Stimulated activated CD8-positive, alpha-beta memory T cell treated with anti-CD3 and anti-CD28 coated beads, Interleukin-12 subunit alpha, Interleukin-12 subunit beta, amount 100 ng/mL, for 1 hour (primary cell): ENCODE measurements around the gene WIPF2.
A peak's percentile ranks its signal among the peaks of the same experiment; 100 is the strongest.

ENCODE experiments used
- DNase-seq: peaks from one replicate; pipeline ENCODE4 v3.0.0-alpha.2; 2020; ENCODE audit warnings: low read depth

WIPF2 gene, protein sequence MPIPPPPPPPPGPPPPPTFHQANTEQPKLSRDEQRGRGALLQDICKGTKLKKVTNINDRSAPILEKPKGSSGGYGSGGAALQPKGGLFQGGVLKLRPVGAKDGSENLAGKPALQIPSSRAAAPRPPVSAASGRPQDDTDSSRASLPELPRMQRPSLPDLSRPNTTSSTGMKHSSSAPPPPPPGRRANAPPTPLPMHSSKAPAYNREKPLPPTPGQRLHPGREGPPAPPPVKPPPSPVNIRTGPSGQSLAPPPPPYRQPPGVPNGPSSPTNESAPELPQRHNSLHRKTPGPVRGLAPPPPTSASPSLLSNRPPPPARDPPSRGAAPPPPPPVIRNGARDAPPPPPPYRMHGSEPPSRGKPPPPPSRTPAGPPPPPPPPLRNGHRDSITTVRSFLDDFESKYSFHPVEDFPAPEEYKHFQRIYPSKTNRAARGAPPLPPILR

DNA sequence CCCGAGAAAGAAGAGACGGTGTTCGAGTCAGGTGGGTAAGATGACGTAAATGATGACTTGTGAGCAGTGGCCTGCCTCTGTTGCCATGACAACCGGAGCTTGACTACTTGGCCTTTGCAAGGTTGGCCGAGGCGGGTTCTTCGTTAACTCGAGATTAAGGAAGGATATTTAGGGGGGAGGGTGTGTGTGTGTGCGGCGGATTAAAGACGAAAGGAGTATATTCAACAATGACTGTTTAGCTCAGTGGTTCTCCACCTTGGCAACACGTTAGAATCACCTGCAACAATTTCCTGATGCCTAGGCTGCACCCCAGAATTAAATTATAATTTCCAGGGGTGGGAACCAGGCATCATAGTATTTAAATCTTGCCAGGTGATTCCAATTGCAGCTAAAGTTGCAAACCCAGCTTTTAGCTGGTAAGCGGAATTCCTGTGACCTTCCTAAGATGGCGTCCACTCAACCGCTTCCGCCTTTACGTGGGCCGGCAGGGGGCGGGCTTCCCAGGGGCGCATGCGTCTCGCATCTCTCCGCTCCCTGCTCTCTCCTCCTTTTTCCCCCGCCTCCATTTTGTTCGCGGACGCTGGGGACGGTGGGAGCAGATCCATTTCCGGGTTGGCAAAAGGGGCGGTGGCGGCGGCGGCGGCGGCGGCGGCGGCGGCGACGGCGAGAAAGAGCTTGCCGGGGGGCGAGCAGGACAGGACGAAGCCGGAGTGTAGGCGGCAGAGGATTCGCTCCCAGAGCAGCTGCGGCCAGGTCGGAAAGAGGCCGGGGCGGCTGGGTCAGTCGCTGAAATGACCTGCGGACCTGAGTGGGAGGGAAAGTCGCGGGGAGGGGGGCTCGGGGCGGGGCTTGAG lies at the start of gene WIPF2:
Gene WIPF2, plus strand, starts transcription at position 565 of the 854 bp plus-strand sequence. CDS start 37,156 bp downstream, outside the sequence.
- peak; percentile 95 for DNase-seq

DNA sequence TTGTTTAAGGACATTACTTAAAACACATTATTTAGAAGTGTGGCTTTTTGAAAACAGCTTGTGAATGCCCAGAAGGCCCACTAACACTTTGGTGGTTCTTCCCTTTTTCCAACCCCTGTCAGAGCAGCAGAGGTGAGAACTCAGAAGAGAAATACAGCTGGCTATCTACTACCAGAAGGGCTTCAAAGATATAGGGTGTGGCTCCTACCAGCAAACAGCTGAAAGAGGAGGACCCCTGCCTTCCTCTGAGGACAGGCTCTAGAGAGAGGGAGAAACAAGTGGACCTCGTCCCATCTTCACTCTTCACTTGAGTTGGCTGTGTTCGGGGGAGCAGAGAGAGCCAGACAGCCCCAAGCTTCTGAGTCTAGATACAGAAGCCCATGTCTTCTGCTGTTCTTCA lies 48.8 kb upstream of the WIPF2 start:
- DNase-seq: no peak

DNA sequence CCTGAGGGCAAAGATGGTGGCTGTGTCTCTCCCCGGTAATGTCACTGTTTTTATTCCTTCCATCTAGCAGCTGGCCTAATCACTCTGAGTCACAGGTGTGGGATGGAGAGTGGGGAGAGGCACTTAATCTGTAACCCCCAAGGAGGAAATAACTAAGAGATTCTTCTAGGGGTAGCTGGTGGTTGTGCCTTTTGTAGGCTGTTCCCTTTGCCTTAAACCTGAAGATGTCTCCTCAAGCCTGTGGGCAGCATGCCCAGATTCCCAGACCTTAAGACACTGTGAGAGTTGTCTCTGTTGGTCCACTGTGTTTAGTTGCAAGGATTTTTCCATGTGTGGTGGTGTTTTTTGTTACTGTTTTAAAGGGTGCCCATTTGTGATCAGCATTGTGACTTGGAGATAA lies 47.4 kb upstream of the WIPF2 start:
- no peak for DNase-seq

DNA sequence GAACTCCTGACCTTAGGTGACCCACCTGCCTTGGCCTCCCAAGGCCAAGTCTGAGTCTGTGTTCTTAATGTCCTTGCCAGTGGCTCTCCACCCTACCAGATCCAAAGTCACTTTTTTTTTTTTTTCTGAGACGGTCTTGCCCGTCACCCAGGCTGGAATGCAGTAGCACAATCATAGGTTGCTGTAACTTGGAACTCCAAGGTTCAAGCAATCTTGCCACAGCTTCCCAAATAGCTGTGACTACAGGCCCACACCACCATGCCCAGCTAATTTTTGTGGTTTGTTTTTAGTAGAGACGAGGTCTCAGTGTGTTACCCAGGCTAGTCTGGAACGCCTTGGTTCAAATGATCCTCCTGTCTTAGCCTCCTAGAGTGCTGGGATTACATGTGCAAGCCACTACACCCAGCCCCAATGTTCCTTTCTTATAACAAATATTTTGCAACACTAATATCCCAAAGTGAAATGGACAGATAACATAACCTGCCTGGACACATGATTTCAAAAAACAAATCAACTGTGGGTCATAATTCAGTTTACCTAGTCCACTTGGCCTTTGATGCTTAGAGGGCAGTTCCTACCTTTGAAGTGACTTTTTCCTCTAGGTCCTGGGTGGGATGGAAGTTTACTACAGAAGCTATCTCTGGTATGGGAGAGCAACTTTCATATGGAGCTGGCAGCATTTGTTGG lies 45.9 kb upstream of the WIPF2 start:
- DNase-seq: no peak

DNA sequence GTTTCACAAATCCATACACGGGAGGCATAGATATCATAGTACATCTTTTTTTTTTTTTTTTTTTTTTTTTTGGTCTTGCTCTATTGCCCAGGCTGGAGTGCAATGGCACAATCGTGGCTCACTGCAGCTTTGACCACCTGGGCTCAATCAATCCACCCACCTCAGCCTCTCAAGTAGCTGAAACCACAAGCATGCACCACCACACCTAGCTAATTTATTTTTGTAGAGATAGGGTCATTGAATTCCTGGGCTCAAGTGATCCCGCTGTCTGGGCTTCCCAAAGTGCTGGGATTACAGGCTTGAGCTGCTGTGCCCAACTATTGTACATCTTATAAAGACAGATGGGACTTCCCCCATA lies 45.3 kb upstream of the WIPF2 start:
- DNase-seq: no peak

DNA sequence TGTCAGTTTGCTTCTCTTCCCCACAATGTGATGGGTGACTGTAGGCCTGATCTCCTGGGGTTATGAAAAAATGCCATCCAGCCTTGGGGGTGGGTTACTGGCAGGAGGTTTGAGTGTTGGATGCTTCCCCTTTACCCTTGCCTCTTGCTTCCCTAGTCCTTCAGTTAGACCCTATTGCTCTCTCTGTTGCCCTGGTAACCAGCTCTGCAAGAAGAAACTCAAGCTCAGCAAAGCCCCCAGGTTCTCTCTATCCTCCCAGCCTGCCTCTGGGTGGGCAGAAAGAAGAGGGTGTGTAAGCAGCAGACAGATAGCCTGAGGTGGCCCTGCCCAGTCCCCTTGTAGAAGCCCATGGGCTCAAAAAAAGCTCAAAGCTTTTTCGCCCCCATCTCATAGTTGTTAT lies 44.6 kb upstream of the WIPF2 start:
- DNase-seq: no peak

DNA sequence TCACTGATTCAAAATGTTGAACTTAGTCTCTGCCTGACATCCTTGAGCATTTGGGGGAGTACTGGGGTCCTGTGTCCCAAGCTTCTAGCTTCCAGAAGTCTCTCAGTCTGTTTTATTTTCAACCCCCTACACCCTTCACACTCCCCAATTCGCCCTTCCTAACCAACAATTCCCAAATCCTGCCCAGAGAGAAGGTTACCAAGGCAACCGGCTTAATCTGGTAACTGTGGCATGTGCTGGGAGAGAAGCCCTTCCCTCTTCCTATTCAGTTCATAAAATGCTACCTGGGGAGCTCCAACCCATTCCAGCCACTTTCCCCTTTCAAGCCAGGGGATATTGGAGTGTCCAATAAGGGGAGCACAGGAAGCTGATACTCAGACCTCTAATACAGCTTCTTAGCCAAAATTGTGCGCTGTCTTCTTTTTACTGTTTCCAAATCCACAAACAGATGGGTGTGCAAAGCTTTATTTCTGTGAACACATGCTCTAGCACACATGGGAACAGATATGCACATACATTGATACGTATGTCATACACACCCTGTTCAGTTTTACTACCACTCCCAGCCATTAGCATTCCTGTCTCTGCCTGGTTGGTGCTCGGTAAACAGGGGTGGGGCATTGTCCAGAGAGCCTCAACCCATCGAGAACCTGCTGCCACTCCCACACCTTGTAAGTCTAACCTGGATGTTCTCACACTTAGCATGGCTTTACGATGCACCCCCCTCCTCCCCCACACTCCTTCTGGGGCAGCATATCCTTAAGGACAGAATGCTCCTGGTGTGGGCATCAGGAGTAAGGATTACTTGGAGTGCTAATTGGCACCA lies 43.0 kb upstream of the WIPF2 start:
- DNase-seq: no peak

DNA sequence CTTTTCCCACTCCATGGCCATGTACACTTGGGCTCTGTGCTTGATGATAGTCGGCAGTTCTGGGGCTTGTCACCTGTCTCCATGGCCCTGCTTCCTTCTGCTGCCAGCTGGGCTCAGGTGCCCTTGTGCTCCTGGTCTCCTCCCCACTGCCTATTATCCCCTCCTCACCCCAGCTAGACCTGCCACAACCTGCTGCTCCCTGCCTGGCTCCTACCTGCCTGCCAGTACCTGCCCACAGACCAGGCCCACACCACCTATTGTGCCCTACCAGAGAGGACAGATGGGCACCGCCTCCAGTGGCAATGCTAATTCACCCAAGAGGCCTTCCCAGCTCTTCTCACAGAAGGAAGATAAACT lies 42.4 kb upstream of the WIPF2 start:
- no peak for DNase-seq

DNA sequence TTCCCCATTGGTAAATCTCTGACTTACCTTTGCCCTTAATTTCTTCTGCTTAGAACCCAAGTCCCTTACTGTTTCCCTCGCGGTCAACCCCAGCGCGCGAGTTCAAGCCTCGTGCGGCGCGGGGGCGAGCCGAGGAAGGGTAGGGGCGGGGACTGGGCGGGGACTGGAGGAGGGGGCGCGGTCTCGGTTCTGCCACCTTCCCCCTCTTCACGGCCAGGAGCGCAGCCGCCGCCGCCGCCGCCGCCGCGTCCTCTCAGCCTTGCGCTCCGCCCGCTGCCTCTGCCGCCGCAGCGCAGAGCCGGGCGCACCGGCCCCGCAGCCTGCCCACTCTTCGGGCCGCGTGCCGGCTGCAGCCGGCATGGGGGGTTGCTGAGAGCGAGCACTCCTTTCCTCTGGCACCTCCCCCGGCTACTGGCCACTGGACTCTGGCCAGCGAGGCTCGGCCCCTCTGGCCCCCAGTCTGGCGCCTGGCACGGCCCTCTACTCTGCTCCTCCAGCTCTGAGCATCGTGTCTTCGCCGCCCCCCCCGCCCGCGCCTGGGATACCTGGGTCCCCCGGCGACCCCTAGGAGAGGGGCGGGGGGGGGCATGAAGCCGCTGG lies 41.7 kb upstream of the WIPF2 start, which contains the start of gene RAPGEFL1:
Gene RAPGEFL1, plus strand, starts transcription at position 196 of the 600 bp plus-strand sequence. Its CDS starts 392 bp downstream, at position 588.
- DNase-seq: peak; percentile 66

DNA sequence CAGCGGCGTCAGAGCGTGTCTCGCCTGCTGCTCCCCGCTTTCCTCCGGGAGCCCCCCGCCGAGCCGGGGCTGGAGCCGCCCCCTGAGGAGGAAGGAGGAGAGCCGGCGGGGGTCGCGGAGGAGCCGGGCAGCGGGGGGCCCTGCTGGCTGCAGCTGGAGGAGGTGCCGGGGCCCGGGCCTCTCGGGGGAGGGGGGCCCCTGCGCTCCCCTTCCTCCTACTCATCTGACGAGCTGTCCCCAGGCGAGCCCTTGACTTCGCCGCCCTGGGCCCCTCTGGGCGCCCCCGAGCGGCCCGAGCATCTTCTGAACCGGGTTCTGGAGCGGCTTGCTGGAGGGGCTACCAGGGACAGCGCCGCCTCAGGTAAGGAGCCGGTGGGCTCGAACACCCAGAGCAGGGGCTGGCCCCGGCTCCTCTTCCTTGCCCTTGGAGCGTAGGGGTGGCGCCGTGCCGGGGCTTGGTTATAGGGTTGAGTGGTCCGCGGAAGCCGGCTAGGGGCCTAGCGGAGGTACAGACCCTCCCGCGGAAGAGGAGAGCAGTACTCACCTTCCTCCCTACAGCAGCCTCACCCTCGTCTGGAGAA lies 41.0 kb upstream of the WIPF2 start:
- DNase-seq: no peak

DNA sequence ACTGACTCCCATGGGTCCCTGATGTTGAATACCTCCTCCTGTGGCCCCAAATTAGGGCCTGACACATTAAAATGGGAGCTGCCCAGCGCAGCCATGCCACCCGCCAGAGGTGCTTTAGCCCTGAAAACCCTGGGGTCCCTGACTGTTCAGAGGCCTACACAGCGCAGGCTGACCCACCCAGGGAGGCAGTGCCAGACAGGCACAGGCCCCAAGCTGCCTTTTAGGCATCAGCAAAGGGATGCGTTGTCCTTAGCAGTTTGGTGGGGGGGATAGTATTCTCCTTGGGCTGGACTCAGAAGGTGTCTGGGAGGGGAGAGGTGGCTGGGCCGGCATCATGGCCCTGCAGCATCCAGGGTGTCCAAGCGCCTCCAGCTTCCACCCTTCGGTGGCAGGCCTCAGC lies 40.4 kb upstream of the WIPF2 start:
- no peak for DNase-seq

DNA sequence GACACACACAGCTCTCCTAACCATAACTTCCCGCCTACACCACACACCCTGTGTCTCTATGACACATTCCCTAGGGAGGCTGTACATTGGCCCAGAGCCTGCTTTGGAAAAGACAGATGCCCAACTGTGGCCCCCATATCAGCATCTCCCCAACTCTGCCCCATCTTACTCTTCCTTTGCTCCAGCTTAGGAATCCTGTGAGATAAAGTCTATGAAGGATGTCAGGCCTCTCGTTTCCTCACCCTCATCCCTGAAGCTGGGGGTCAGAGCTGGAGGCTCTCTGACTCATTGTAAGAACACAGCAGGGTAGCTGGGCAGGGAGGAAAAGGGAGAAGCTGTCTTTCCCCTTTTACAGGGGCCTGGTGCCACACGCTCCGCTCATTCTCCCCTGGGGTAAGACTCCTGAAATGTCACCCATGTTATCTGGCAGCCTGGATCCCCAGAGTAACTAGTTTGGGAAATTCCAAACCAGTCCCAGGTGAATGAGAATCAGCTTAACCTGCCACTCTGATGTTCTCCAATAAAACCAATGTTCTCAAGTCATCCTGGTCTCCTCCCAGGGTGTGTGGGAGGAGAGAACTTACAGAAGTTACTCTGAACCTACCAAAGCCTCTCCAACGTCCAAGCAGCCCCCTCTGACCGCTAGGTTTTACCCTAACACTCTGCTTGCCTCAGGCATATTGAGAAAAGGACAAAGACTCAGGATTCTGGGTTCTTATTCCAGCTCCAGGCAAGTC lies 39.0 kb upstream of the WIPF2 start:
- DNase-seq: no peak

DNA sequence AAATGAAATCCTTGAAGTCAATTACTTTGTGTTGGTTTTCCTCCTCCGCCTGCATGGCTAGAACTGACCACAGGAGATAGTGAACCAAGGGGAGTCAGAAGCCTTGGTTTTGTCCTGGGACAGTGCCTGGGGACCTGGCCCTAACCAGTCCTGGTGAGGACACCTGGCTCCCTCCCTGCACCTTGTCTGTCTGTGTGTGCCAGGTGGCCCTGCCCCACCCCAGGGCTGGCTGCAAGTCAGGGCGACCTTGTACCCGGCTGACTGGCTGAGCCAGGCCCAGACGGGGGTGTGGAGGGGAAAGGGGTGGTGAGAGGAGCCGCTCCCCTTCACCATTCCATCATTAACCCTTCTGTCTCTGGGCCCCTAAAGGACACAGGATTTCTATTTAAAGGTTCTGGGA lies 38.4 kb upstream of the WIPF2 start:
- no peak for DNase-seq

DNA sequence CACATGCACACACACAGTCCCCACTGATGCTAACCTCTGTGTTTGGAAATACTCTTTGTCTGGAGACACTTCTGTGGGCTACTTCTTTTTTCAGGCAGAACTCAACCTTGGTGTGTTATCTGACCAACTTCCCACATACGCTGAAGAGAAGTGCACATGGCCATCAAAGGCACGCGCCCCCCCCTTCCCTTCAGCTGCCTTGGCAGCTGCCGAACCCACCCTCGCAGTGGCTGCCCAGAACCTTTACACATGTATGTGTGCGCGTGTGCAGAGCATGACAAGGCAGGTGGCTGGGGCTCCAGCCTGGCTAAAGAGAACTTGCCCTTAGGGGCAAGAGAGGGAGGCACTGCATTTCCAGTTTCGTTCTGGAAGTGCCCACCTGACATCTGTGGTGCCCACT lies 37.9 kb upstream of the WIPF2 start:
- no peak for DNase-seq

DNA sequence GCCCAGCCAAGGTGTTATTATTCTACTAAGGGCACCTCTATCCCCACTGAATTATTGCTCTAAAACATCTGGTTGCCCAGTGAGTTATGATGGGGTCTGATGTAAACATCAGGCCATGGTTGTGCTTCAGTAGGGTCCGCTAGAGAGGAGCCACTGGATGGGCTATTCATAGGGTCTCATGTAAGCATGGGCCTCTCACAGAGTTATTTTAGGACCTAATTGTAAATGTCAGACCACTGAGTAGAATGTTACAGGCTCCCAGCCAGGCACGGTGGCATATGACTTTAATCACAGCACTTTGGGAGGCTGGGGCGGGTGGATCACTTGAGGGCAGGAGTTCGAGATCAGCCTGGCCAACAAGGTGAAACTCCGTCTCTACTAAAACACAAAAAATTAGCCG lies 36.5 kb upstream of the WIPF2 start:
- DNase-seq: no peak

DNA sequence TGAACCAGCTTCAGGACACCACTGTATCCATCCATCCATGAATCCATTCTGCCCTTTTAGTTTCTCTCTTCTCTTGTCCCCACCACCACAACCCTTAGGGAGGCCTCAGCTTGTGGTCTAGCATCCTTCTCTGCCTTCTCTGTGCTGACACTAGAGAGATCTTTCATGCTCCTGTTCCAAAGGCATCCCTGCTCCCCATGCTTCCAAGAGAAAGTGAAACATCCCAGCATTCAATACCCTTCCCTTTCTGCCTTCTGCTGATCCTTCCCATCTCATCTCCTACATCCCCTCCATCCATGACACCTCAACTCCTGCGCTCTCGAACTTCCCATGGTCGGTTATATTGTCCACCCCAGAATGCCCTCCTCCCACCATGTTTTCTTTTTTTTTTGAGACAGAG lies 31.9 kb upstream of the WIPF2 start:
- no peak for DNase-seq

DNA sequence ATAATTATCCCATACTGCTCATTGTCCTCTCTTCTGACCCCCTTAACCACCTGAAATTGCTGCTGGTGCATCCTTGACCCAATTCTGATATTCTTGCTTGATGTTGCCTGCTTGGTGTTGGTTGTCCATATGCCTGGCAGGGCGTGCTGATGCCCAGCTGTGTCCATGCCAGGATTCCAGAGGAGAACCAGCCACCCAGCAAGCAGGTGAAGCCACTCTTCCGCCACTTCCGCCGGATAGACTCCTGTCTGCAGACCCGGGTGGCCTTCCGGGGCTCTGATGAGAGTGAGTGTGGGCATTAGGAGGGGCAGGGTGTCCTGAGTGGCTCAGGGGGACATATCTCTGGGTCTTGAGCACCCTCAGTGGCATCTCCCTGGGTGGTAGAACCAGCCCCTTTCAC lies 30.4 kb upstream of the WIPF2 start:
- no peak for DNase-seq

DNA sequence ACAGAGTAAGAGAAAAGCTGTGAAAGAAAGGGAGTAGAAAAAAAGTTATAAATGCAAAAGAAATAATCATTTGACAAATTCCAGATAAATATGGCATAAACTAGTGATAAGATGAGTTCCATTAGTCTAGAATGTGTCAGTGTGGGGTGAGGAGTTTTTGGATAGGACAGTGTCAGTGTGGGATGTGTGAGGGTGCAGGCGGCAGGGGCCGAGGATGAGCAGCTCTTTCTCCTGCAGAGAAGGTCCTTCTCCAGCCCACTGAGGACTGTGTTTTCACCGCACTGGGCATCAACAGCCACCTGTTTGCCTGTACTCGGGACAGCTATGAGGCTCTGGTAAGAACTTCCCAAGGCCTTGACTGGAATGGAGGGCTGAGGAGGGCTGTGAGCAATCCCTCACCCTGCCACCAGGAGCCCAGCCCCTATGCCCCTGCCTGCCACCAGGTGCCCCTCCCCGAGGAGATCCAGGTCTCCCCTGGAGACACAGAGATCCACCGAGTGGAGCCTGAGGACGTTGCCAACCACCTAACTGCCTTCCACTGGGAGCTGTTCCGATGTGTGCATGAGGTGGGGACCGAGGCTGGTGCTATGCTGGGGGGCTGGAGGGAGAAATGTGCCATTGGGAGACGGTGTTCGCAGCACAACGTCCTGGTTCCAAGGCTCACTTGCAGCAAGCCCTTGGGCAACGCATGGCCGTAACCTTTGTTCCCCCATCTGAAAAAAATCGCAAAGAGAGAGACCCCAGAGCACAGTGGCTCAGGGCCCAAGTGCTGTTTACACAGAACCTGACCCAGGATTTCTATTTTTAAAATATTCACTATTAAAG lies 28.7 kb upstream of the WIPF2 start:
- no peak for DNase-seq
